ENCODE results near the gene DSCAM. TPM values are rescaled to one million over a fixed set of nuclear protein-coding genes. Genes with fewer than 3 reads are reported as not detected.

The DSCAM gene
- total RNA-seq, 6 experiments from 2014 or later: 1.0 to 1.3 (median 1.1) TPM

- Mint-ChIP-seq H3K9me3 (peaks cover 13% of the 10 kb centered on the region), H3K27me3 (ENCODE audit: insufficient read depth) (no peaks in the 10 kb centered on the region), H3K36me3 (ENCODE audit: low read depth) (peaks cover 6% of the 10 kb centered on the region), H3K4me1 (ENCODE audit: low read depth) (peaks cover 25% of the 10 kb centered on the region), H3K27ac (no peak overlapping the region), H3K4me3 (no peak overlapping the region)
- no peak for DNase-seq
- TF ChIP-seq, protein P1, sequence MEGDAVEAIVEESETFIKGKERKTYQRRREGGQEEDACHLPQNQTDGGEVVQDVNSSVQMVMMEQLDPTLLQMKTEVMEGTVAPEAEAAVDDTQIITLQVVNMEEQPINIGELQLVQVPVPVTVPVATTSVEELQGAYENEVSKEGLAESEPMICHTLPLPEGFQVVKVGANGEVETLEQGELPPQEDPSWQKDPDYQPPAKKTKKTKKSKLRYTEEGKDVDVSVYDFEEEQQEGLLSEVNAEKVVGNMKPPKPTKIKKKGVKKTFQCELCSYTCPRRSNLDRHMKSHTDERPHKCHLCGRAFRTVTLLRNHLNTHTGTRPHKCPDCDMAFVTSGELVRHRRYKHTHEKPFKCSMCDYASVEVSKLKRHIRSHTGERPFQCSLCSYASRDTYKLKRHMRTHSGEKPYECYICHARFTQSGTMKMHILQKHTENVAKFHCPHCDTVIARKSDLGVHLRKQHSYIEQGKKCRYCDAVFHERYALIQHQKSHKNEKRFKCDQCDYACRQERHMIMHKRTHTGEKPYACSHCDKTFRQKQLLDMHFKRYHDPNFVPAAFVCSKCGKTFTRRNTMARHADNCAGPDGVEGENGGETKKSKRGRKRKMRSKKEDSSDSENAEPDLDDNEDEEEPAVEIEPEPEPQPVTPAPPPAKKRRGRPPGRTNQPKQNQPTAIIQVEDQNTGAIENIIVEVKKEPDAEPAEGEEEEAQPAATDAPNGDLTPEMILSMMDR (IDR thresholded peaks at IDR 0.05): no peak
Observed at GRCh38 chr21:40704141-40704540, 142.8 kb downstream of the DSCAM start.

DNA sequence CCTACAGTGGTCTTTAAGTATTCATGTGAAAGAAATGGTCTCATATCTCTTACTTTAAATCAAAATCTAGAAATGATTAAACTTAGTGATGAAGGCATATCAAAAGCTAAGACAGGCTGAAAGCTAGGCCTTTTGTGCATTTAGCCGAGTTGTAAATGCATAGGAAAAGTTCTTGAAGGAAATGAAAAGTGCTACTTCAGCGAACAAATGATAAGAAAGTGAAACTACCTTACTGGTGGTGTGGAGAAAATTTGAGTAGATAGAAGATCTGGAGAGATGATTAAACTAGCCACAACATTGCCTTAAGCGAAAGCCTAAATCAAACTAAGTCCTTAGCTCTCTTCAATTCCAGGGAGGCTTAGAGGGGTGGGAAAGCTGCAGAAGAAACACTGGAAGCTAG is 147.6 kb downstream of the DSCAM start:
- TF ChIP-seq, protein P1 (IDR thresholded peaks at IDR 0.05): no peak
- peaks cover 6% of the 10 kb centered on the region for H3K36me3 Mint-ChIP-seq (ENCODE audit: low read depth)
- no peaks in the 10 kb centered on the region for H3K27me3 Mint-ChIP-seq (ENCODE audit: insufficient read depth)
- no peak overlapping the region for H3K4me3 Mint-ChIP-seq
- H3K4me1 Mint-ChIP-seq (ENCODE audit: low read depth): no peaks in the 10 kb centered on the region
- H3K27ac Mint-ChIP-seq: no peak overlapping the region
- H3K9me3 Mint-ChIP-seq: peaks cover 24% of the 10 kb centered on the region
- DNase-seq: no peak

DNA sequence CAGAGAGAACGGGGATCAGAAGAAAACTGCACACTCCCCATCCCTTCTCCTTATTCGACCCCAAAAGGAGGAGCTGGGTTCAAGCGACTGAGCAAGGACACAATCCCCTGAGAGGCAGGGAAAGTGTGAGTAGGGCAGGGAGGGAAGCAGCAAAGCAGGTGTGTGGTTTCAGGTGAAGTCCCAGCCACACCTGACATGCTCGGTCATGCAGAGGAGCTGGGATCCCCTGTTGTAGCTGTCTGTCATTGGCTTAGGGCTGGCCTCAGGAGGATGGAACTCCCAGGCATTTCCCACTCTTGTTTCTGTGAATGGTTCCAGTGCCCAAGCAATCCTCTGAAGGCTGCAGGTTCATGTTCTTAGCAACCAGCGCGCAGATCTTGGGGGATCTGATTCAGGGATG is 150.7 kb downstream of the DSCAM start:
- Mint-ChIP-seq H3K36me3 (ENCODE audit: low read depth) (peaks cover 9% of the 10 kb centered on the region), H3K27me3 (ENCODE audit: insufficient read depth) (no peaks in the 10 kb centered on the region), H3K4me3 (no peak overlapping the region), H3K9me3 (peaks cover 20% of the 10 kb centered on the region), H3K27ac (no peak overlapping the region), H3K4me1 (ENCODE audit: low read depth) (no peaks in the 10 kb centered on the region)
- TF ChIP-seq, protein P1 (IDR thresholded peaks at IDR 0.05): no peak
- no peak for DNase-seq

DNA sequence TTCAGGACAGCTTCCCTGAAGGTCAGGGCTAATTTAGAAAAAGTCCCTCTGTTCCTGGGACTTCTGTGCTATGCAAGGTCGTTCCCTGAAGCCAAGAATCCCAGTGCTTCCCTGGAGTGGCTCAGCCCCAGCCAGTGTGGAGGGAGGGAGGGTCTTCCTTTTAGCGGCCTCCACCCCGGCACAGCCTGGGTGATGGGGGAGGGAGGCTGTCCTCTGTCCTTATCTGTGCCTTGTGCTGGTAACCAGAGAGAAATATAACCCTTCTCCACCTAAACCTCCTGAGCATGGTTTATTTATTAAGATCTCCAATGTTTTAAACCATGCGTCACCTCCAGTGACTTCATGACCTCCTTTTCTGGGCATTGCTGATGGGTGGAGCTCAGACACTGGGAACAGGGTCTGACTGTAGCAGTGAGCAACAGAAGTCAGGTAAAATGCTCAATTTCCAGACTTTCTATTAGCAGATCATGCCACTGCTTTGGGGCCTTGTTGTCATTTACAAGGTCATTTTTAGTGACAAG is 157.1 kb downstream of the DSCAM start:
- H3K27ac Mint-ChIP-seq: no peak overlapping the region
- DNase-seq: no peak
- no peak overlapping the region for H3K4me3 Mint-ChIP-seq
- H3K36me3 Mint-ChIP-seq (ENCODE audit: low read depth): peaks cover 3% of the 10 kb centered on the region; the same call in 1 of the 2 replicates
- peaks cover 19% of the 10 kb centered on the region for H3K9me3 Mint-ChIP-seq
- peaks cover 8% of the 10 kb centered on the region for H3K4me1 Mint-ChIP-seq (ENCODE audit: low read depth)
- H3K27me3 Mint-ChIP-seq (ENCODE audit: insufficient read depth): no peaks in the 10 kb centered on the region
- TF ChIP-seq, protein P1 (IDR thresholded peaks at IDR 0.05): no peak

GRCh38 chr21:40689217-40689616 is 157.7 kb downstream of the DSCAM start:
- H3K27me3 Mint-ChIP-seq (ENCODE audit: insufficient read depth): no peaks in the 10 kb centered on the region
- peaks cover 3% of the 10 kb centered on the region; the same call in 1 of the 2 replicates for H3K36me3 Mint-ChIP-seq (ENCODE audit: low read depth)
- no peak for DNase-seq
- peaks cover 13% of the 10 kb centered on the region for H3K4me1 Mint-ChIP-seq (ENCODE audit: low read depth)
- peaks cover 19% of the 10 kb centered on the region for H3K9me3 Mint-ChIP-seq
- TF ChIP-seq, protein P1 (IDR thresholded peaks at IDR 0.05): no peak
- H3K4me3 Mint-ChIP-seq: no peak overlapping the region
- no peak overlapping the region for H3K27ac Mint-ChIP-seq

Data from HFFc6 (cell line).